A549 treated with CpdA at 1 μM for 4 hours (cell line): Measurements from ENCODE around the gene TOMM70. TPM values are rescaled to one million over a fixed set of nuclear protein-coding genes. Genes with fewer than 3 reads are reported as not detected.

Experiments
- total RNA-seq: library from RNA; stranded (reverse); fragments of 200-300 nt; extraction: Qiagen RNA extraction; gene quantifications from 5 replicates; pipeline ENCODE4 v1.2.3, GENCODE V29; 2022; ENCODE audit warnings: low read depth

TOMM70 gene
- total RNA-seq, result 49.1 to 61.2 TPM (median 50.6 TPM) in 5 replicates

GRCh38 chr3:100400780-100401673 is at the start of gene TOMM70, which contains the start of gene LNP1:
TOMM70 (minus strand) TSS chr3:100401089; CDS start chr3:100400949, 140 bp downstream.
LNP1 (plus strand) TSS chr3:100401539; CDS start chr3:100429730, 28,191 bp downstream.

GRCh38 chr3:100334488-100335351 is 66.2 kb downstream of the TOMM70 start, which contains the start of gene NIT2:
NIT2 (plus strand) TSS chr3:100334757; CDS start chr3:100334792, 35 bp downstream.

Other genes with a start within 250 kb of the TOMM70 start
- gene TBC1D23, start 140.1 kb downstream of the TOMM70 start, total RNA-seq, result 13.3 to 15.1 TPM (median 13.7 TPM) in 5 replicates
- gene NIT2, start 66.3 kb downstream of the TOMM70 start, total RNA-seq, result 64.4 to 91.8 TPM (median 87.7 TPM) in 5 replicates
- 0.79 to 1.1 TPM (median 0.85 TPM) in 5 replicates for gene LNP1, start 450 bp upstream of the TOMM70 start, total RNA-seq
- 2.1 to 3.8 TPM (median 2.9 TPM) in 5 replicates for gene TMEM45A, start 91.5 kb upstream of the TOMM70 start, total RNA-seq
- not detected in 5 replicates for gene ADGRG7, start 208.5 kb upstream of the TOMM70 start, total RNA-seq